DND-41 (cell line): ENCODE measurements around the gene NEDD4L.

ENCODE experiments used
- ATAC-seq: fragments of 200-7000 bp; cut with Tn5 transposase; 3 replicates; pipeline ENCODE4 v1.9.1; 2021; ENCODE audit warnings: low read depth; ENCODE audit not compliant: insufficient read depth
- DNase-seq: peaks from one replicate; pipeline ENCODE4 v3.0.0-alpha.2; 2020
- H2AFZ ChIP-seq: 2 replicates; pipeline ENCODE4 v1.6.0; 2012; ENCODE audit warnings: low read depth, low read length
- H3K27ac ChIP-seq: 2 replicates; pipeline ENCODE4 v1.5.1; 2012; ENCODE audit warnings: low read length, inconsistent platforms
- H3K27me3 ChIP-seq: fragments of 200-600 bp; sonication (generic); 2 replicates; pipeline ENCODE4 v1.6.0; 2012; ENCODE audit warnings: low read length, mild to moderate bottlenecking, inconsistent platforms; ENCODE audit not compliant: insufficient read depth, poor library complexity
- H3K36me3 ChIP-seq: 2 replicates; pipeline ENCODE4 v1.5.1; 2012; ENCODE audit warnings: low read length, inconsistent platforms; ENCODE audit not compliant: insufficient read depth
- H3K4me1 ChIP-seq: 2 replicates; pipeline ENCODE4 v1.5.1; 2012; ENCODE audit warnings: mild to moderate bottlenecking, low read length; ENCODE audit not compliant: insufficient read depth
- H3K4me2 ChIP-seq: 2 replicates; pipeline ENCODE4 v1.6.0; 2012; ENCODE audit warnings: mild to moderate bottlenecking, moderate library complexity, low read length, inconsistent platforms; ENCODE audit not compliant: insufficient read depth
- H3K4me3 ChIP-seq, 2 experiments: fragments of 200-600 bp in 1 of 2; shearing (Covaris generic) in 1 of 2; 2 replicates each; pipeline ENCODE4 v1.5.1; 2012 to 2016; ENCODE audit warnings: inconsistent platforms in 2 of 2, low read length in 2 of 2, mild to moderate bottlenecking in 2 of 2, low read depth in 1 of 2, moderate library complexity in 1 of 2
- H3K79me2 ChIP-seq: 2 replicates; pipeline ENCODE4 v1.6.0; 2012; ENCODE audit warnings: low read length, inconsistent platforms; ENCODE audit not compliant: insufficient read depth
- H3K9ac ChIP-seq: 2 replicates; pipeline ENCODE4 v1.6.0; 2012; ENCODE audit warnings: low read depth, mild to moderate bottlenecking, inconsistent platforms, low read length, moderate library complexity
- H3K9me3 ChIP-seq: 2 replicates; pipeline ENCODE4 v1.5.1; 2012; ENCODE audit warnings: low read length, moderate library complexity, mild to moderate bottlenecking, inconsistent platforms; ENCODE audit not compliant: insufficient read depth, severe bottlenecking
- H4K20me1 ChIP-seq: 2 replicates; pipeline ENCODE4 v1.6.0; 2012; ENCODE audit warnings: low read length; ENCODE audit not compliant: insufficient read depth
- CTCF ChIP-seq: IDR thresholded peaks from 2 replicates; pipeline ENCODE4 v1.5.1; 2012; ENCODE audit warnings: borderline replicate concordance, low read length, moderate library complexity, mild to moderate bottlenecking; ENCODE audit not compliant: poor library complexity, severe bottlenecking; ENCODE audit errors: extremely low read depth
- EZH2 ChIP-seq: IDR thresholded peaks from 3 replicates; pipeline ENCODE4 v1.6.1; 2012; ENCODE audit warnings: borderline replicate concordance, low read depth, mild to moderate bottlenecking, moderate library complexity, low read length, inconsistent platforms; ENCODE audit not compliant: severe bottlenecking

Gene NEDD4L

GRCh38 chr18:58405107-58405898 lies 361.3 kb downstream of the NEDD4L start:
- ATAC-seq (no peak), DNase-seq (no peak)
- H3K79me2 ChIP-seq, result no peaks in the 10 kb centered on the region
- no peaks in the 10 kb centered on the region for H3K4me1 ChIP-seq
- TF ChIP-seq CTCF, result no peak
- no peak for TF ChIP-seq EZH2
- no peak overlapping the region for H3K9ac ChIP-seq
- H3K27ac ChIP-seq, result no peak overlapping the region
- no peaks in the 10 kb centered on the region for H3K9me3 ChIP-seq
- H3K27me3 ChIP-seq, result no peaks in the 10 kb centered on the region
- H3K36me3 ChIP-seq, result no peaks in the 10 kb centered on the region
- no peak overlapping the region for H3K4me3 ChIP-seq
- no peak overlapping the region for H2AFZ ChIP-seq
- no peak overlapping the region for H3K4me2 ChIP-seq
- H4K20me1 ChIP-seq, result no peaks in the 10 kb centered on the region; the same call in 1 of the 2 replicates

- Histone ChIP-seq H2AFZ (no peak overlapping the region), H3K4me2 (no peak overlapping the region)
Measured at GRCh38 chr18:58407263-58407648, 363.2 kb downstream of the NEDD4L start.

GRCh38 chr18:58407649-58408407 lies 363.8 kb downstream of the NEDD4L start:
- no peak for TF ChIP-seq EZH2
- TF ChIP-seq CTCF, result no peak
- Histone ChIP-seq H3K9me3 (no peaks in the 10 kb centered on the region), H3K27me3 (peaks cover 6% of the 10 kb centered on the region), H3K4me1 (no peaks in the 10 kb centered on the region), H2AFZ (no peak overlapping the region), H3K4me3 (no peak overlapping the region), H3K79me2 (no peaks in the 10 kb centered on the region), H3K9ac (no peak overlapping the region), H3K36me3 (no peaks in the 10 kb centered on the region), H3K4me2 (no peak overlapping the region), H3K27ac (no peak overlapping the region), H4K20me1 (no peaks in the 10 kb centered on the region; the same call in 1 of the 2 replicates)
- no peak for ATAC-seq
- DNase-seq, result no peak

More at GRCh38 chr18:58407263-58407648, 363.2 kb downstream of the NEDD4L start:
- Histone ChIP-seq H3K36me3 (no peaks in the 10 kb centered on the region), H4K20me1 (no peaks in the 10 kb centered on the region; the same call in 1 of the 2 replicates), H3K4me1 (no peaks in the 10 kb centered on the region), H3K27me3 (peaks cover 6% of the 10 kb centered on the region), H3K27ac (no peak overlapping the region), H3K4me3 (no peak overlapping the region), H3K79me2 (no peaks in the 10 kb centered on the region), H3K9me3 (no peaks in the 10 kb centered on the region), H3K9ac (no peak overlapping the region)
- TF ChIP-seq CTCF, result no peak
- no peak for TF ChIP-seq EZH2
- DNase-seq (no peak), ATAC-seq (no peak)
